ENCODE measurements around the gene NUMBL. TPM values are rescaled to one million over a fixed set of nuclear protein-coding genes. Genes with fewer than 3 reads are reported as not detected.

Gene NUMBL
- total and polyA plus RNA-seq, 9 of the 15 experiments (the other 6 are each of a cell fraction or from before 2014, with no cell fraction given), result 0.39 to 38.6 (median 6.6) TPM

DNA sequence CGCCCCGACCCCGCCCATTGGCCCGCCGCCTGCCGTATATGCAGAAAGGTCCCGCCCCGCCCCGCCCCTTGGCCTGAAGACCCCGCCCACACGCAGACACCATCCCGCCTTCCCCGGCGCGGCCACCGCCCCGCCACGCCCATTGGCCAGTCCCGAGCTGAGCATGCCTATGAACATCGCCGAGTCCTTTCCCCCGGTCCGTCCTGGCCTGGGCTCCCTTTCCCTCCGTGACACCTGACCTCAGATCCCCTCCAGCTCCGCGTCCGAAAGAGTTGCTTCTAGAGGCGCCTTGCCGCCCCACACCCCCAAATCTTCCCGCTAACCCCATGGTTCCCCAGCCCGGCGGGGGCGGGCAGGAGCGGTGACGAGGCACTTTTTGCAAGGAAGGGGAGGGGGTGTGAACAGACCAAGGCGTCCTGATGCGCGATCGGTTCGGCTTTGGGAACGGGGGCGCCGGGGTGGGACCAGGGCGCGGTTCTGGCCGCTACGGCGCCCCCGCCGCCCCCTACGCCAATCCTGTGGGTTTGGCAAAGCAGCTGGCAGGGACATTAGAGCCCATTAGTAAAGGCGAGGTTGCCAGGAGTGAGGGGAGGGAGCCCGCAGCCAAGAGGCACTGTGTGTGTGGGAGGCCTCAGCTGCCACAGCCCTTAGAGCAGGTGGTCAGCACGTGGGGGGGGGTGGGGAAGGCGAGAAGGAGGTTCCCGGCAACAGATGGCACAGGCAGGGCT lies 406 bp upstream of the NUMBL start (continued):
- TF ChIP-seq, protein P1, sequence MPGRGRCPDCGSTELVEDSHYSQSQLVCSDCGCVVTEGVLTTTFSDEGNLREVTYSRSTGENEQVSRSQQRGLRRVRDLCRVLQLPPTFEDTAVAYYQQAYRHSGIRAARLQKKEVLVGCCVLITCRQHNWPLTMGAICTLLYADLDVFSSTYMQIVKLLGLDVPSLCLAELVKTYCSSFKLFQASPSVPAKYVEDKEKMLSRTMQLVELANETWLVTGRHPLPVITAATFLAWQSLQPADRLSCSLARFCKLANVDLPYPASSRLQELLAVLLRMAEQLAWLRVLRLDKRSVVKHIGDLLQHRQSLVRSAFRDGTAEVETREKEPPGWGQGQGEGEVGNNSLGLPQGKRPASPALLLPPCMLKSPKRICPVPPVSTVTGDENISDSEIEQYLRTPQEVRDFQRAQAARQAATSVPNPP (IDR thresholded peaks at IDR 0.05; ENCODE audit: borderline replicate concordance, insufficient read depth, insufficient read length), result no peak
- TF ChIP-seq RBM14 (IDR thresholded peaks at IDR 0.05; ENCODE audit: borderline replicate concordance, insufficient read depth, low read depth, low read length) (peak; percentile 94; the same call in 1 of the 2 replicates), ZNF174 (CRISPR knock-in tag; IDR thresholded peaks at IDR 0.05) (no peak), THRAP3 (IDR thresholded peaks at IDR 0.05; ENCODE audit: borderline replicate concordance) (no peak), HDAC1 (IDR thresholded peaks at IDR 0.05) (peak in 1 of 2 experiments; percentile 86; a peak in 2 of 4 replicates), PHB (CRISPR knock-in tag; IDR thresholded peaks at IDR 0.05) (no peak), STAG1 (CRISPR knock-in tag; IDR thresholded peaks at IDR 0.05; ENCODE audit: borderline replicate concordance) (no peak), TARDBP (IDR thresholded peaks at IDR 0.05) (no peak)
- TF ChIP-seq, protein P2, sequence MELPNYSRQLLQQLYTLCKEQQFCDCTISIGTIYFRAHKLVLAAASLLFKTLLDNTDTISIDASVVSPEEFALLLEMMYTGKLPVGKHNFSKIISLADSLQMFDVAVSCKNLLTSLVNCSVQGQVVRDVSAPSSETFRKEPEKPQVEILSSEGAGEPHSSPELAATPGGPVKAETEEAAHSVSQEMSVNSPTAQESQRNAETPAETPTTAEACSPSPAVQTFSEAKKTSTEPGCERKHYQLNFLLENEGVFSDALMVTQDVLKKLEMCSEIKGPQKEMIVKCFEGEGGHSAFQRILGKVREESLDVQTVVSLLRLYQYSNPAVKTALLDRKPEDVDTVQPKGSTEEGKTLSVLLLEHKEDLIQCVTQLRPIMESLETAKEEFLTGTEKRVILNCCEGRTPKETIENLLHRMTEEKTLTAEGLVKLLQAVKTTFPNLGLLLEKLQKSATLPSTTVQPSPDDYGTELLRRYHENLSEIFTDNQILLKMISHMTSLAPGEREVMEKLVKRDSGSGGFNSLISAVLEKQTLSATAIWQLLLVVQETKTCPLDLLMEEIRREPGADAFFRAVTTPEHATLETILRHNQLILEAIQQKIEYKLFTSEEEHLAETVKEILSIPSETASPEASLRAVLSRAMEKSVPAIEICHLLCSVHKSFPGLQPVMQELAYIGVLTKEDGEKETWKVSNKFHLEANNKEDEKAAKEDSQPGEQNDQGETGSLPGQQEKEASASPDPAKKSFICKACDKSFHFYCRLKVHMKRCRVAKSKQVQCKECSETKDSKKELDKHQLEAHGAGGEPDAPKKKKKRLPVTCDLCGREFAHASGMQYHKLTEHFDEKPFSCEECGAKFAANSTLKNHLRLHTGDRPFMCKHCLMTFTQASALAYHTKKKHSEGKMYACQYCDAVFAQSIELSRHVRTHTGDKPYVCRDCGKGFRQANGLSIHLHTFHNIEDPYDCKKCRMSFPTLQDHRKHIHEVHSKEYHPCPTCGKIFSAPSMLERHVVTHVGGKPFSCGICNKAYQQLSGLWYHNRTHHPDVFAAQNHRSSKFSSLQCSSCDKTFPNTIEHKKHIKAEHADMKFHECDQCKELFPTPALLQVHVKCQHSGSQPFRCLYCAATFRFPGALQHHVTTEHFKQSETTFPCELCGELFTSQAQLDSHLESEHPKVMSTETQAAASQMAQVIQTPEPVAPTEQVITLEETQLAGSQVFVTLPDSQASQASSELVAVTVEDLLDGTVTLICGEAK (IDR thresholded peaks at IDR 0.05), result 0 out of 2 replicates have a peak, but pooled peaks have one; percentile 17
- TF ChIP-seq, protein P2 (CRISPR knock-in tag; IDR thresholded peaks at IDR 0.05), result no peak
- TF ChIP-seq, protein P3, sequence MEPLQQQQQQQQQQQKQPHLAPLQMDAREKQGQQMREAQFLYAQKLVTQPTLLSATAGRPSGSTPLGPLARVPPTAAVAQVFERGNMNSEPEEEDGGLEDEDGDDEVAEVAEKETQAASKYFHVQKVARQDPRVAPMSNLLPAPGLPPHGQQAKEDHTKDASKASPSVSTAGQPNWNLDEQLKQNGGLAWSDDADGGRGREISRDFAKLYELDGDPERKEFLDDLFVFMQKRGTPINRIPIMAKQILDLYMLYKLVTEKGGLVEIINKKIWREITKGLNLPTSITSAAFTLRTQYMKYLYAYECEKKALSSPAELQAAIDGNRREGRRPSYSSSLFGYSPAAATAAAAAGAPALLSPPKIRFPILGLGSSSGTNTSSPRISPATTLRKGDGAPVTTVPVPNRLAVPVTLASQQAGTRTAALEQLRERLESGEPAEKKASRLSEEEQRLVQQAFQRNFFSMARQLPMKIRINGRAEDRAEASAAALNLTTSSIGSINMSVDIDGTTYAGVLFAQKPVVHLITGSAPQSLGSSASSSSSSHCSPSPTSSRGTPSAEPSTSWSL (CRISPR knock-in tag; IDR thresholded peaks at IDR 0.05; ENCODE audit: borderline replicate concordance), result no peak
- TF ChIP-seq, protein P4, sequence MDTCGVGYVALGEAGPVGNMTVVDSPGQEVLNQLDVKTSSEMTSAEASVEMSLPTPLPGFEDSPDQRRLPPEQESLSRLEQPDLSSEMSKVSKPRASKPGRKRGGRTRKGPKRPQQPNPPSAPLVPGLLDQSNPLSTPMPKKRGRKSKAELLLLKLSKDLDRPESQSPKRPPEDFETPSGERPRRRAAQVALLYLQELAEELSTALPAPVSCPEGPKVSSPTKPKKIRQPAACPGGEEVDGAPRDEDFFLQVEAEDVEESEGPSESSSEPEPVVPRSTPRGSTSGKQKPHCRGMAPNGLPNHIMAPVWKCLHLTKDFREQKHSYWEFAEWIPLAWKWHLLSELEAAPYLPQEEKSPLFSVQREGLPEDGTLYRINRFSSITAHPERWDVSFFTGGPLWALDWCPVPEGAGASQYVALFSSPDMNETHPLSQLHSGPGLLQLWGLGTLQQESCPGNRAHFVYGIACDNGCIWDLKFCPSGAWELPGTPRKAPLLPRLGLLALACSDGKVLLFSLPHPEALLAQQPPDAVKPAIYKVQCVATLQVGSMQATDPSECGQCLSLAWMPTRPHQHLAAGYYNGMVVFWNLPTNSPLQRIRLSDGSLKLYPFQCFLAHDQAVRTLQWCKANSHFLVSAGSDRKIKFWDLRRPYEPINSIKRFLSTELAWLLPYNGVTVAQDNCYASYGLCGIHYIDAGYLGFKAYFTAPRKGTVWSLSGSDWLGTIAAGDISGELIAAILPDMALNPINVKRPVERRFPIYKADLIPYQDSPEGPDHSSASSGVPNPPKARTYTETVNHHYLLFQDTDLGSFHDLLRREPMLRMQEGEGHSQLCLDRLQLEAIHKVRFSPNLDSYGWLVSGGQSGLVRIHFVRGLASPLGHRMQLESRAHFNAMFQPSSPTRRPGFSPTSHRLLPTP (IDR thresholded peaks at IDR 0.05; ENCODE audit: borderline replicate concordance, extremely low read depth, insufficient read length), result no peak

Data from K562 (cell line).